GM12873 (cell line): Measurements from ENCODE around the gene OCA2.

Source experiments
- CTCF ChIP-seq: IDR thresholded peaks from 2 replicates; pipeline ENCODE4 v1.5.1; 2012; ENCODE audit warnings: low read depth, mild to moderate bottlenecking, moderate library complexity, low read length, control low read depth; ENCODE audit not compliant: insufficient read depth; ENCODE audit errors: missing control alignments

OCA2 gene

GRCh38 chr15:28004143-28005003 is 94.7 kb downstream of the OCA2 start:
- no peak for TF ChIP-seq CTCF

- no peak for TF ChIP-seq CTCF
Measured at GRCh38 chr15:28003302-28004037, 95.6 kb downstream of the OCA2 start.

- TF ChIP-seq CTCF, result no peak
Measured at GRCh38 chr15:28002867-28003266, 96.2 kb downstream of the OCA2 start.

GRCh38 chr15:28002136-28002861 is 96.8 kb downstream of the OCA2 start:
- TF ChIP-seq CTCF, result no peak

GRCh38 chr15:28001641-28002040 is 97.5 kb downstream of the OCA2 start:
- TF ChIP-seq CTCF, result no peak

- TF ChIP-seq CTCF, result no peak
Measured at GRCh38 chr15:27993996-27994780, 104.9 kb downstream of the OCA2 start.
